Chondrocyte (in vitro differentiated cells): Measurements from ENCODE around the gene TCN2. TPM values are rescaled to one million over a fixed set of nuclear protein-coding genes. Genes with fewer than 3 reads are reported as not detected.
"Not testable (repeated sequence)": the region's sequence is repeated elsewhere in the genome, so short reads cannot be mapped to it uniquely, and the experiment has no call there.

Experiments
- DNase-seq: peaks from one replicate; pipeline ENCODE4 v3.0.0; 2021; ENCODE audit warnings: mixed read lengths, low spot score
- H3K27ac Mint-ChIP-seq: one replicate; pipeline ENCODE4 v1.8.0; 2021; ENCODE audit warnings: mild to moderate bottlenecking, moderate library complexity, mixed read lengths; ENCODE audit not compliant: unreplicated experiment
- H3K27me3 Mint-ChIP-seq: 2 replicates; pipeline ENCODE4 v1.8.0; 2021; ENCODE audit warnings: low read depth, mixed read lengths
- H3K36me3 Mint-ChIP-seq: 2 replicates; pipeline ENCODE4 v1.8.0; 2021; ENCODE audit warnings: low read depth, mixed read lengths
- H3K4me1 Mint-ChIP-seq: 2 replicates; pipeline ENCODE4 v1.8.0; 2021; ENCODE audit warnings: low read depth, mild to moderate bottlenecking, mixed read lengths
- H3K4me3 Mint-ChIP-seq: one replicate; pipeline ENCODE4 v1.8.0; 2021; ENCODE audit warnings: mild to moderate bottlenecking, moderate library complexity, mixed read lengths; ENCODE audit not compliant: unreplicated experiment
- H3K9me3 Mint-ChIP-seq: 2 replicates; pipeline ENCODE4 v1.8.0; 2021; ENCODE audit warnings: low read depth, mixed read lengths
- total RNA-seq: library from RNA; stranded (reverse); gene quantifications from 3 replicates; pipeline ENCODE4 v1.2.1, GENCODE V29; 2021
- TF ChIP-seq, protein P1 (sequence below): fragments of 200-600 bp; sonication (generic); IDR thresholded peaks from 2 replicates; pipeline ENCODE4 v1.5.0; 2021; ENCODE audit warnings: antibody characterized with exemption, mild to moderate bottlenecking, moderate library complexity

The TCN2 gene
- total RNA-seq, 1 donor from 2014 or later, result 10.4 TPM

DNA sequence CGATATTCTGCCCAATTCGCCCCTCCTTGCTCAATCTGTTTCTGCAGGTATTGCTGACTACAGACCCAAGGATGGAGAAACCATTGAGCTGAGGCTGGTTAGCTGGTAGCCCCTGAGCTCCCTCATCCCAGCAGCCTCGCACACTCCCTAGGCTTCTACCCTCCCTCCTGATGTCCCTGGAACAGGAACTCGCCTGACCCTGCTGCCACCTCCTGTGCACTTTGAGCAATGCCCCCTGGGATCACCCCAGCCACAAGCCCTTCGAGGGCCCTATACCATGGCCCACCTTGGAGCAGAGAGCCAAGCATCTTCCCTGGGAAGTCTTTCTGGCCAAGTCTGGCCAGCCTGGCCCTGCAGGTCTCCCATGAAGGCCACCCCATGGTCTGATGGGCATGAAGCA lies 19.4 kb downstream of the TCN2 start:
- Mint-ChIP-seq H3K4me1 (peaks cover 18% of the 10 kb centered on the region), H3K9me3 (no peaks in the 10 kb centered on the region), H3K4me3 (no peak overlapping the region), H3K27ac (no peak overlapping the region), H3K36me3 (peaks cover 2% of the 10 kb centered on the region), H3K27me3 (no peaks in the 10 kb centered on the region)
- DNase-seq, result no peak
- TF ChIP-seq, protein P1, sequence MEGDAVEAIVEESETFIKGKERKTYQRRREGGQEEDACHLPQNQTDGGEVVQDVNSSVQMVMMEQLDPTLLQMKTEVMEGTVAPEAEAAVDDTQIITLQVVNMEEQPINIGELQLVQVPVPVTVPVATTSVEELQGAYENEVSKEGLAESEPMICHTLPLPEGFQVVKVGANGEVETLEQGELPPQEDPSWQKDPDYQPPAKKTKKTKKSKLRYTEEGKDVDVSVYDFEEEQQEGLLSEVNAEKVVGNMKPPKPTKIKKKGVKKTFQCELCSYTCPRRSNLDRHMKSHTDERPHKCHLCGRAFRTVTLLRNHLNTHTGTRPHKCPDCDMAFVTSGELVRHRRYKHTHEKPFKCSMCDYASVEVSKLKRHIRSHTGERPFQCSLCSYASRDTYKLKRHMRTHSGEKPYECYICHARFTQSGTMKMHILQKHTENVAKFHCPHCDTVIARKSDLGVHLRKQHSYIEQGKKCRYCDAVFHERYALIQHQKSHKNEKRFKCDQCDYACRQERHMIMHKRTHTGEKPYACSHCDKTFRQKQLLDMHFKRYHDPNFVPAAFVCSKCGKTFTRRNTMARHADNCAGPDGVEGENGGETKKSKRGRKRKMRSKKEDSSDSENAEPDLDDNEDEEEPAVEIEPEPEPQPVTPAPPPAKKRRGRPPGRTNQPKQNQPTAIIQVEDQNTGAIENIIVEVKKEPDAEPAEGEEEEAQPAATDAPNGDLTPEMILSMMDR, result no peak

DNA sequence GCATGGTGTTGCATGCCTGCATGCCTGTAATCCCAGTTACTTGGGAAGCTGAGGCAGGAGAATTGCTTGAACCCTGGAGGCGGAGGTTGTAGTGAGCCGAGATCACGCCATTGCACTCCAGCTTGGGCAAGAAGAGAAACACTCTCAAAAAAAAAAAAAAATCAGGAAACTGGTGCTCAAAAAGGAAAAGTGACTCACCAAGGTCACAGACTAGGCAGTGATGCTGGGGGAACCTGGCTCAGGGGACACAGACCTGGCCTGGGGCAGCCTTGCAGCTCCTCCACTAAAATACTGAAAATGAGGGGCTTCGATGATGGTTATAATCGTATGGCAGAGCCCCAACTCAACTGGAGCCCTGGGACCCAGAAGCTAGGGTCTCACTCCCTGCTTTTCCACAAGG lies 20.5 kb downstream of the TCN2 start:
- Mint-ChIP-seq H3K4me1 (peaks cover 18% of the 10 kb centered on the region), H3K27ac (no peak overlapping the region), H3K4me3 (no peak overlapping the region), H3K36me3 (no peaks in the 10 kb centered on the region), H3K27me3 (no peaks in the 10 kb centered on the region), H3K9me3 (no peaks in the 10 kb centered on the region)
- no peak for DNase-seq
- TF ChIP-seq, protein P1, result no peak

DNA sequence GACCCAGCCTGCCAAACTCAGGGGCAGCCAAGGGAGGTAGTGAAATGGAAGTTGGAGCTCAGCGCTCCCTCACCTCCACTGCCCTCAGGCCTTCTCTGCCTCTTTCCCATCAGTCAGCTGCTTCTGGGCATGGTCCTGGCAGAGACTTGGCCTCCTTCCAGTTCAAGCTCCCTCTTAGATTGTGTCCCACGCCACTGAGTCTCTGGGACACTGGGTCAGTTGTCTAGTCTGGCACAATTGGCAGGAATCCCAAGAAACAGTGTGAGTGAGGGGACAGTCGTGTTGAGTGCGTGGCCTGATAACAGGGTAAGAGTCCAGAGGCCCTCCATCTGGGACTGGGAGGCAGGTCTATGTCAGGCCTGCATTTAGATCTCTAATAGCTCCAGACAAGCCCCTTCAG lies 21.5 kb downstream of the TCN2 start:
- DNase-seq, result no peak
- Mint-ChIP-seq H3K4me1 (peaks cover 18% of the 10 kb centered on the region), H3K27me3 (no peaks in the 10 kb centered on the region), H3K36me3 (no peaks in the 10 kb centered on the region), H3K9me3 (no peaks in the 10 kb centered on the region), H3K27ac (no peak overlapping the region), H3K4me3 (no peak overlapping the region)
- TF ChIP-seq, protein P1, result no peak

DNA sequence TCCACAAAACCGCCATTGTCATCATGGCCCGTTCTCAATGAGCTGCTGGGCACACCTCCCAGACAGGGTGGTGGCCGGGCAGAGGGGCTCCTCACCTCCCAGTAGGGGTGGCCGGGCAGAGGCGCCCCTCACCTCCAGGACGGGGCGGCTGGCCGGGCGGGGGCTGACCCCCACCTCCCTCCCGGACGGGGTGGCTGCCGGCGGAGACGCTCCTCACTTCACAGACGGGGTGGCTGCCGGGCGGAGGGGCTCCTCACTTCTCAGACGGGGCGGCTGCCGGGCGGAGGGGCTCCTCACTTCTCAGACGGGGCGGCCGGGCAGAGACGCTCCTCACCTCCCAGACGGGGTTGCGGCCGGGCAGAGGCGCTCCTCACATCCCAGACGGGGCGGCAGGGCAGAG lies 24.5 kb downstream of the TCN2 start:
- not testable (repeated sequence) for H3K4me3 Mint-ChIP-seq, H3K9me3 Mint-ChIP-seq, DNase-seq, H3K36me3 Mint-ChIP-seq, H3K27me3 Mint-ChIP-seq, H3K27ac Mint-ChIP-seq
- H3K4me1 Mint-ChIP-seq, result peaks cover 33% of the 10 kb centered on the region

DNA sequence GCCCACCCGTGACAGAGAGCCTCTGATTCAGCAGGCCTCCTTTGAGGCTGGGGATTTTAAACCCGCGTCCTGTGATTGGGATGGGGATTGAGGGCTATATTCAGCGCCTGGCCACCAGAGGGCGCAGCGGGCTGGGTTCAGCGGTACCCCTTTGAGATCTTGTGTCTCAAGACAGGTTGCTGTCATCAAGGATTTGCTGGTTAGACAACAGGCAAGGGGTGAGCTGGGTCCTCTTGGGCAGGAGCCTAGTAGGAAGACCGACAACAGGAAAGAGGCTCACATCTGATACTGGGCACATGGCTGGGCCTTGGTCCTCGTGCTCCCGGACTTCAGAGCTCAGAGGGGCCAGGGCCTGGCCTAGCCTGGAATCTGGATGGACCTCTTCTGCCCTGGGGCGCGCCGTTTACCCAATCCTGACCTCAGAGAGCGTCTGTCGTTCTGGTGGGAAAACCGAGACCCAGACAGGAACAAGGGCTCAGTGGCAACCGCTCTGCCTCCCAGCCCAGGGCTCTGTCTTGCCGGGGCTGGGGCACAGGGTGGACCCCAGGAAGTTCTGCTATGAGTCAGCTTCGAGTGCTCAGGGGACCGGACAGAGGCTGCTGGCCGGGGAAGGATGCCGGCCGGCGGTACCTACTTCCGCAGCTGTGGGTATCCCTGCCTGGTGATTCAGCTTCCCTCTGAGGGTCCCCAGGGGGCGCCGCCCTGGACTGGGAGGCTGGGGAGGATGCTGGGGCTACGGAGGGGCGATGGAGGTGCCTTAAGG lies 27.7 kb downstream of the TCN2 start:
- peak overlapping the region; percentile 85 for H3K4me3 Mint-ChIP-seq
- DNase-seq, result no peak
- no peaks in the 10 kb centered on the region for H3K27me3 Mint-ChIP-seq
- no peaks in the 10 kb centered on the region for H3K36me3 Mint-ChIP-seq
- TF ChIP-seq, protein P1, result peak; percentile 96
- peaks cover 26% of the 10 kb centered on the region for H3K4me1 Mint-ChIP-seq
- peak overlapping the region; percentile 90 for H3K27ac Mint-ChIP-seq
- no peaks in the 10 kb centered on the region for H3K9me3 Mint-ChIP-seq
